ENCODE results near the gene EPS8L1. TPM values are rescaled to one million over a fixed set of nuclear protein-coding genes. Genes with fewer than 3 reads are reported as not detected.

Gene EPS8L1
- total and polyA plus RNA-seq, 8 donors = 5.3 to 37.5 (median 14.3) TPM

DNA sequence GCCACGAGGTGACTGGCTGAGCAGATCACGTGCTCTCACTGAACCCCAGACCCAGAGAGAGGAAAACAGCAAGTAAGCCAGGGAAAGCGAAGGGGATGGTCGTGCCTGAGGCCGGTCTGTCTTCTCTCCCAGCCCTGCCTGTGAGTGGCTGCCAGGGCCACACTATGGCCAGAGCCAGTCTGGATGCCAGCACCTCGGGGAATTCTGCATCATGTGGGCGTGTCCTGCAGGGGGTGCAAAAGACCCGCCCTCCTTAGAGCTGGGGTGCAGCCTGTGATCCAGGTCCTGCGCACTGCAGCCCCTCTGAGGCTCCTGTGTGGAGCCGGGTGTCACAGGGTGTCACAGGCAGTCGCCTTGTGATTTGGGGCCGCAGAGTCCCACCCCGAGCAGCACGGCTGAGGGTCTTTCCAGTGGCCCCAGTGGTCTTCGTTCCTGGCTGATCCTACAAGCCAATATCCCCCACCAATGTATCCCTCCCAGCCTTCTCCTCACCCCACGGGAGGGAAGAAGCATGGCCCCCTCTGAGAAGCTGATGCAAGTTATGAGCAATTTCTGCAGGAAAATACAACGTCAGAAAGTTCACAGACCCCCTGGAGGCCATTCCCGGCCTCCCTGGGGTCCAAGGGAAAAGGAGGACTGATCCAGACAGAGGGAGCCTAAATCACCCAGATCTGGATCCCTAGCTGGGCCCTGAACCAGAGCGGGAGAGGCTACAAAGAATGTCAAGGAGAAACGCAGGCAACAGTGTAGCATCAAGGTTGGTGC lies 34.0 kb downstream of the EPS8L1 start:
- Histone ChIP-seq H3K4me1 (peaks cover 6 to 22% of the 10 kb centered on the region in 2 donors), H3K36me3 (peaks cover 0 to 63% of the 10 kb centered on the region in 2 donors), H3K4me3 (no peak overlapping the region), H3K9me3 (no peaks in the 10 kb centered on the region), H3K27ac (no peak overlapping the region), H3K27me3 (no peaks in the 10 kb centered on the region)
- TF ChIP-seq, protein P1, sequence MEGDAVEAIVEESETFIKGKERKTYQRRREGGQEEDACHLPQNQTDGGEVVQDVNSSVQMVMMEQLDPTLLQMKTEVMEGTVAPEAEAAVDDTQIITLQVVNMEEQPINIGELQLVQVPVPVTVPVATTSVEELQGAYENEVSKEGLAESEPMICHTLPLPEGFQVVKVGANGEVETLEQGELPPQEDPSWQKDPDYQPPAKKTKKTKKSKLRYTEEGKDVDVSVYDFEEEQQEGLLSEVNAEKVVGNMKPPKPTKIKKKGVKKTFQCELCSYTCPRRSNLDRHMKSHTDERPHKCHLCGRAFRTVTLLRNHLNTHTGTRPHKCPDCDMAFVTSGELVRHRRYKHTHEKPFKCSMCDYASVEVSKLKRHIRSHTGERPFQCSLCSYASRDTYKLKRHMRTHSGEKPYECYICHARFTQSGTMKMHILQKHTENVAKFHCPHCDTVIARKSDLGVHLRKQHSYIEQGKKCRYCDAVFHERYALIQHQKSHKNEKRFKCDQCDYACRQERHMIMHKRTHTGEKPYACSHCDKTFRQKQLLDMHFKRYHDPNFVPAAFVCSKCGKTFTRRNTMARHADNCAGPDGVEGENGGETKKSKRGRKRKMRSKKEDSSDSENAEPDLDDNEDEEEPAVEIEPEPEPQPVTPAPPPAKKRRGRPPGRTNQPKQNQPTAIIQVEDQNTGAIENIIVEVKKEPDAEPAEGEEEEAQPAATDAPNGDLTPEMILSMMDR (IDR thresholded peaks at IDR 0.05) = no peak
- DNase-seq (no peak), ATAC-seq (no peak)
- intact Hi-C loops (cut with DNase I) = no loop called here

DNA sequence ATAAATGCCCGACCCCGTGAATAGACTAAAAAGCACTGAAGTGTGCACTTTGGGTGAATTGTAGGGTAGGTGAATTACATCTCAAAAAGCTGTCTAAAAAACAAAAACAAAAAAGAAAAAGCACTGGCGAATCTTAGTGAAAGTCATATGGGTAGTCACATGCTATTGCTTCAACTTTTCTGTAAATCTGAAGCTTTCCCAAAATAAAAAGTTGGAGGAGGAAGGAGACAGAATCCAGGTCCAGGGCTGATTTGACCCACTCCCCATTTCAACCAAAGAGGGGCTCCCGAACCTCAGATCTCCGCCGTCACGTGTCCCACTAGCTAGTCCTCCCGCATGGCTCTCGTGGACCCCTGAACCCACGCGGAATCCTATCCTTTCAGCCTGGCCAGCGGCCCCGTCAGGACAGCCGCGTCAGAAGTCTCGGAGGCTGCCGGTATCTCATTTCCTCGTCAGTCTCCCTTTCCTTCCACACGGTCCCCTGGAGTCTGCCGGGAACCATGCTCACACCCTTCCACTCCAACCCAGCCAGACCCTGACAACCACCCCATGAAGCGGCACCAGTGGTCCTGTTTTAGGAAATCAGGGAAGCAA lies 35.7 kb downstream of the EPS8L1 start:
- Histone ChIP-seq H3K4me3 (no peak overlapping the region), H3K36me3 (peaks cover 0 to 53% of the 10 kb centered on the region in 2 donors), H3K27me3 (no peaks in the 10 kb centered on the region), H3K27ac (no peak overlapping the region), H3K9me3 (no peaks in the 10 kb centered on the region), H3K4me1 (peaks cover 16 to 38% of the 10 kb centered on the region in 2 donors)
- TF ChIP-seq, protein P1 (IDR thresholded peaks at IDR 0.05) = no peak
- intact Hi-C loops (cut with DNase I) = no loop called here
- DNase-seq (no peak), ATAC-seq (no peak)

DNA sequence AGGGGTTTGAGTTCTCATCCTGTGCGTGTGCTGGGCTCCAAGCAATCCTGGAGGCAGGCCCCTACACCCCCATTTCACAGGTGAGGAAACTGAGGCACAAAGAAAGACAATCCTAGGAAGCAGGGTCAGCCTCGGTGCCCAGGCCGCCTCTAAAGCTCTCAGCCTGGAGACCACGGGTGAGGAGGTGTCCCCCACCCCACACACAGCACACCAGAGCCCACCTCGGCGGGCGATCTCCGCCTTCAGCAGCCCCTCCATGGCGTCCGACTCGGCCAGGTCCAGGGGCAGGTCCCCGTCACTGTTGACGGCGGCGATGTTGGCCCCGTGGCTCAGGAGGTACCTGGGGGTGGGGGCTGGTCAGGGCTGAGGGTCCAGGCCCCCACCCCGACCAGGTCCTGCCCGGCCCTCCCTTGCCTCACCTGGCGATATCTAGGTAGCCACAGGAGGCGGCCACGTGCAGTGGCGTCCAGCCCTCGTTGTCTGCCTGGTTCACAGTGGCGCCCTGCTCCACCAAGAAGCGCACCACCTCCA lies 36.6 kb downstream of the EPS8L1 start:
- H3K9me3 ChIP-seq = no peaks in the 10 kb centered on the region
- H3K27ac ChIP-seq = peak overlapping the region in 1 of 2 donors; percentile 81
- H3K36me3 ChIP-seq = peaks cover 0 to 43% of the 10 kb centered on the region in 2 donors
- peaks cover 16 to 40% of the 10 kb centered on the region in 2 donors for H3K4me1 ChIP-seq
- DNase-seq (no peak), ATAC-seq (no peak)
- intact Hi-C loops (cut with DNase I) = no loop called here
- H3K4me3 ChIP-seq = no peak overlapping the region
- H3K27me3 ChIP-seq = no peaks in the 10 kb centered on the region
- TF ChIP-seq, protein P1 (IDR thresholded peaks at IDR 0.05) = no peak

DNA sequence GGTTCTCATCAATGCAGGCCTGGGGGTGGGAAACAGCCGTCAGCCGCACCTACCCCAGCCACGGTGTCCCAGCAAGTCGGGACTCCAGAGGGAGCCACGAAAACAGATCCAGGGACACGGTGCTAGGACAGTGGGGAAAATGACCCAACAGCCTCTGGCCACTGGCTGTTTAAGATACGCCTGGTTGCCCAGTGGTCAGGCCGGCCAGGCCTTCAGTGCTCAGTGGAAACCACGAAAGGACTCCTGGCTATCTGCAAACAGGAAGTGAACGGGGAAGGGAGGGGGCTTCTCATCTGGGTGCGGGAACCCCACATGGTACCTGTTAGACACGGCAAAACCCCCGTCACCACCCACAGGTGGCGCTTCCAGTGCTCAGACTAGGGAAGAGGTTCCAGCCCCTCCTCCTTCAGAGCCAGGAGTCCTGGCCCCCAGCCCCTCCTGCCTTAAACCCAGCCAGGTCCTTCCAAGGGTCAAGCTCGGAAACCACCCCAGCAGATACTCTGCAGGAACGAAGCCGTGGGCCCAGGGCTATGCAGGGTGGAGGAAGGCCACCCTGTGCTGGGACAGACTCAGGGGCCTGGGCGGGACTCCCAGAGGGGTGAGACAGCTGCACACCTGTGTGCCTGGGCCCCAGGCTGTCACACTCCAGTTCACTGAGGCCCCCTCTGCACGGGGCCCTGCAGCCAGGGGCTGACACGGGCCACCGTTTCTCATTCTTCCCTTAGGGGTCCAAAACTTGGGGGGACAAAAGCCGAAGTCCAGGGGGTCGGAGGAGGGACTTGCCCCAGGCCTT lies 37.3 kb downstream of the EPS8L1 start:
- H3K36me3 ChIP-seq = peaks cover 0 to 42% of the 10 kb centered on the region in 2 donors
- ATAC-seq (peak; percentile 4), DNase-seq (peak in 1 of 4 donors; percentile 16)
- no peaks in the 10 kb centered on the region for H3K27me3 ChIP-seq
- TF ChIP-seq, protein P1 (IDR thresholded peaks at IDR 0.05) = no peak
- intact Hi-C loops (cut with DNase I) = no loop called here
- no peaks in the 10 kb centered on the region for H3K9me3 ChIP-seq
- H3K4me1 ChIP-seq = peaks cover 16 to 40% of the 10 kb centered on the region in 2 donors
- H3K4me3 ChIP-seq = no peak overlapping the region
- H3K27ac ChIP-seq = peak overlapping the region; percentile 59 to 81
